GM18499 (cell line): Measurements from ENCODE around the gene EYA3.

Source experiments
- ATAC-seq: cut with Tn5 transposase; IDR thresholded peaks from one replicate; pipeline ENCODE4 v1.9.1; 2021; ENCODE audit warnings: moderate number of reproducible peaks; ENCODE audit not compliant: insufficient read depth, unreplicated experiment

The EYA3 gene

GRCh38 chr1:28074892-28075511, 13.4 kb downstream of the EYA3 start:
- no peak for ATAC-seq

DNA sequence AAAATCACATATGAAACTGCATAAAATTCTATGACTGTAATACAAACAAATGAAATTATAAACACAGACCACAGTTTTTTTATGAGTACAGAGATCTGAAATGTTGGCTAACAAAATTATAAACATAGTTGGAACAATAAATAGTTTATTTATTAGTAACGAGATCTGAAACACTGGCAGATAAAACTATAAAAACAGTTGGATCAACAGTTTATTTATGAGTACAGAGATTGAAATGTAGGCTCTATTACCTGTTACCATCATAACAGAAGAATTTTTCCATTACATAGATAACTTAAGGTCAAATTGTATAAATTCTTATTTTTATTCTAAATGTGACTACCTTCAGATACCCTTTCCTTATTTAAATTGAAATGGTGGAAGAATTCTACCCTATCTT, 14.5 kb downstream of the EYA3 start:
- ATAC-seq = no peak

- ATAC-seq = no peak
Observed at GRCh38 chr1:28071813-28072212, 16.6 kb downstream of the EYA3 start.

DNA sequence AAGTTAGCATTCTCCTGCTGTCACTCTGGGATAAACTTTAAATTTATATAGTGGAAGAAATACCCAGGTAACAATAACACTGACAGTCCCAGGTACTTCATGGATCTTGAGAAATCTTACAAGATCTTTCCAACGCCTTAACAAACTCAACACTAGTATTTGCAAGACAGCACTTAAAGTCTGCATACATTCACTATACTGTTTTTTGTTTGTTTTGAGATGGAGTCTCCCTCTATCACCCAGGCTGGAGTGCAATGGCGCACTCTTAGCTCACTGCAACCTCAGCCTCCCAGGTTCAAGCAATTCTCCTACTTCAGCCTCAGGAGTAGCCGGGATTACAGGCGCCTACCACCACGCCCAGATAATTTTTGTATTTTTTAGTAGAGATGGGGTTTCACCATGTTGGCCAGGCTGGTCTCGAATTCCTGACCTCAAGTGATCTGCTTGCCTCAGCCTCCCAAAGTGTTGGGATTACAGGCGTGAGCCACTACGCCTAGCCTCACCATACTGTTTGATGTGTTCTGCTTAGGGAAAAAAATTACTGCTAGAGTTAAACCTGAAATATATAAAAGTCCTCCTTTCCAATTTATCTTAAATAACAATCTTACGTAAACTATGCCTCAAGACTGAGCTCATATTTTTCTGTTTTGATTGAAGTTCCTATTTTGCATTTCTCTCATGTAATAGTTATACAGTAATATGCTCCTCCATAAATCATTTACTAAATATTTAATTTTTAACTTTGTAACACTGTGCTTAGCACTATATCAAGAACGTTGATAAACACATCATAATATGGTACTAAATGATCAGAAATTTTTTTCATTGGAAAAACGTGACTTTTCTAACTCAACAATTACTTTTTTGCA, 17.5 kb downstream of the EYA3 start:
- ATAC-seq = no peak

- no peak for ATAC-seq
Observed at GRCh38 chr1:28067523-28068090, 20.8 kb downstream of the EYA3 start.

DNA sequence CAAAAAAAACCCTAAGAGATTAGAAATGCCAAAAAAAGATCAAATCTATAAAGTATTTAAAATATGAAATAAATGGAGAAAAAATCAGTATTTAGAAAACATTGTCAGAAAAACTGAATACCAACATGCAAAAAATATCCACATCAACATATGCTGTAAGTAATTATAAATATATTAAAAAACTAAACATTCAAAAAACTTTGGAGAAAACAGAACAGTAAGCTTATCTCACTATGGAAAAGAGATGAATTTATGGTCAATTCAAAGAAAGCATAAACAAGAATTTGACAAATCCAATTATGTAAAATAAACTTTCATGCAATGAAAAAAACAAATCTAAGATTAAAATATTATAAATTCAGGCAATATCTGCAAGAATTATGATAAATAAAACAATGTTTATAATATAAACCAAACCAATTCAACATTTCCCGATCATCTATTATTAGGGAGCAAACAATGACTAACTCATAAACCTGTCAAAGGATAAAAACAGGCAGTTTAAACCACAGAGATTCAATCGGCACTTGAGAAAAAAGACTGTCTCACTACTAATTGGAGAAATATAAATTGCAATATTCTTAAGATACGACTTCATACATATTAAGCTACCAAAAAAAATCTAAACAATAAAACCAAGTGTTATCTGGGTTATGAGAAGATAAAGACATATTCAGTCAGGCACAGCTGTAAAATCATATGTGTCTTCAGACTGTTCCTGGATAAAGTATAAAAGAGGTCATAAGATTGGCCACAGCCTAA, 21.8 kb downstream of the EYA3 start:
- ATAC-seq = no peak

GRCh38 chr1:28064064-28064463, 24.3 kb downstream of the EYA3 start:
- no peak for ATAC-seq

GRCh38 chr1:28062806-28063205, 25.6 kb downstream of the EYA3 start:
- ATAC-seq = no peak

- no peak for ATAC-seq
Observed at GRCh38 chr1:28058971-28059878, 29.2 kb downstream of the EYA3 start.

GRCh38 chr1:28058168-28058567, 30.2 kb downstream of the EYA3 start:
- no peak for ATAC-seq

GRCh38 chr1:28056129-28056925, 32.1 kb downstream of the EYA3 start:
- ATAC-seq = no peak

GRCh38 chr1:28050776-28051175, 37.6 kb downstream of the EYA3 start:
- no peak for ATAC-seq

- no peak for ATAC-seq
Observed at GRCh38 chr1:28046716-28047115, 41.7 kb downstream of the EYA3 start.

DNA sequence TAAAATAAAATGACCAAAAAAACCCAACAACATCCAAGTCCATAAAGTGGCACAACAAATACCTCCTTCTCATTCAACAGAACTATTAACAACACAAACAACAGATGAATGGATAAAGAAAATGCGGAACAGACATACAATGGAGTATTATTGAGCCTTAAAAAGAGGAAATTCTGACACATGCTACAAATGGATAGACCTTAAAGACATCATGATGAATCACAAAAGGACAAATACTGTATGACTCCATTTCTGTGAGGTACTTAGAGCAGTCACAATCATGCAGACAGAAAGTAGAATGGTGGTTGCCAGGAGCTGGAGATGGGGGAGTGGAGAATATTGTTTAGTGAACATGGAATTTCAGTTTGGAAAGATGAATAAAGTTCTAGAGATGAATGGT, 42.6 kb downstream of the EYA3 start:
- ATAC-seq = no peak

- no peak for ATAC-seq
Observed at GRCh38 chr1:28044399-28044798, 44.0 kb downstream of the EYA3 start.

DNA sequence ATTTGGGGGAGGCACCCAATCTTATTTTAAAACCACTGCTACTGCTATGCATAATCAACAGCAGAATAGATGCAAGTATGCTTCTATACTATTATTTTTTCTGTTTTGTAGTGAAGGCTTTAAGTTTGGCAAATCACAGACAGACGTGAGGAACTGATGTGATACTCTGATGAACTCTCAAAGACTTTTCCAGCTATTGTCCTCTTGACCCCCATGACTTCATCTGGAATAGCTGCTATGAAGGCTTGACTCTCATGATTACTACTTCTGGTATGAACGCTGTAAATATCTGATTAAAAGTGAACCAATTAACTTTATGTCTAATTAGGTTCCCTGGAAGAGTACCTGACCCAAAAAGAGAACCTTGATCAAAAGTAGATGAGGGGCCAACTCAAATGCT, 49.1 kb downstream of the EYA3 start:
- ATAC-seq = no peak

DNA sequence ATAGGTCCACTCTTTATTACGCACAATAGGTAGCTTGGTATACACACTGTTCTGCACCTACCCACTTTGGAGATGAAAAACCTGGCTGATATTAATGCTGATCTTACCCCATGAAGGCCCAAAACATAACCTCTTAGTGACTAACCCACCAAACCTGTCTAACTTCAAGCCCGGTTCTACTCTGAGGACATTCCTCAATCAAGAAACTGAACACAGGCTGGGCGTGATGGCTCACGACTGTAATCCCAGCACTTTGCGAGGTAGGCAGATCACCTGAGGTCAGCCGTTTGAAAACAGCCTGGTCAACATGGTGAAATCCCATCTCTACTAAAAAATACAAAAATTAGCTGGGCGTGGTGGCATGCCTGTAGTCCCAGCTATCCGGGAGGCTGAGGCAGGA, 50.5 kb downstream of the EYA3 start:
- ATAC-seq = no peak

DNA sequence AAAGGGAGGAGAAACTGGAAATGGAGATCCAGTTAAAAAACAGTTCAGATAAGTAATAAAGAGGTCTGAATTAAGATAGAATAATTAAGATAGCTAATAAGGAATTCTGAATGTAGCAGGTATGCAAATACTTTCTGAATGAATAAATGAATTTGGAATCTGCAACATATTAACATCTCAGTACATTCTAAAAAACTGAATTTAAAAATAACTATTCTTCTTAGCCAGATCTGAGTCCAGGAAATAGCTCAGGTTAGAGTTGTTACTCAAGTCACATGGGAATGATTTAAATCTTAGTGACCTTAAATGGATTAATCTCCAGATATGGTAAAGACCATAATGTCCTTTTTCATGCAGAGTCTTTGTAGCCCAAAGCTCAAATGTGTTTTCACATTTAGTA, 51.2 kb downstream of the EYA3 start:
- ATAC-seq = no peak

DNA sequence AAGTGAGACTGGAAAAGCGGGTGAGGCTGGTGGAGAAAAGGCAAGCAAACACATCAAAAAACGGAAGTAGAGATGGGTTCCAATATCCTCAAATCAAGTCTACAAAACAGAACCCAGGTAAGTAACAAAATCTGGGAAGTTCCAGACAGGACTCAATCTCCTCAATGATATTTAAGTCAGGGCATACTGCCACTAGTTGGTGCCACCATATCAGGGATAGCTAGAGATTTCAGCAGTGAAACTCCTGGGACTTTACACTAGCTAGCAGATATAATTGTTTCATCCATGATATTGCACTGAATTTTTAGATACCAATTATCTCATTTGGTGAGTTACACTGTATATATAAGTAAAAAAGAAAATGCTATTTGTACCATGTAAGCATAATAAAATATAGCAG, 52.0 kb downstream of the EYA3 start:
- ATAC-seq = no peak
